DMS79 treated with DMSO at 0.1 percent for 48 hours (cell line): ENCODE measurements around the gene BARX2.

Source experiments
- DNase-seq: peaks from one replicate; lab custom pipeline; 2025; lab: John Stamatoyannopoulos, UW

Gene BARX2

GRCh38 chr11:129440028-129440713 lies 64.5 kb downstream of the BARX2 start:
- DNase-seq = peak; percentile 93

GRCh38 chr11:129442171-129442570 lies 66.5 kb downstream of the BARX2 start:
- no peak for DNase-seq

- DNase-seq = no peak
Measured at GRCh38 chr11:129443276-129443675, 67.6 kb downstream of the BARX2 start.

DNA sequence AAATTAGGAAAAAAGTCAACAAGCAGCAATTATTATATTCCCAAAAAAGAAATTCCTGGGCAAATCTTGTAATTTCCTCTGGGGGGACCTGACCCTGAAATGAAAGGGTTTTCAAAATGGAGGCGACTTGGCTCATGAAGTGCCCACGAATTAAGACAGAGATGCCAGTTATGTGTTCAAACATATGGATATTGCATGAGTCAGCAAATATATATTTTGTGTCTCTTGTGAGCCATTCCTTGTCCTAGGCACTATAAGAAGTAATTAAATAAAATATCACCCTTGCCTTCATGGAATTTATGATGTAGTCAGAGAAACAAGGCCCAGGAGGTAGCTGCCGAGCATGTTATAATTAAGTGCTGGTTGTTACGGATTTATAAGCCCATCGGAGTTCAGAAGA lies 68.6 kb downstream of the BARX2 start:
- no peak for DNase-seq

DNA sequence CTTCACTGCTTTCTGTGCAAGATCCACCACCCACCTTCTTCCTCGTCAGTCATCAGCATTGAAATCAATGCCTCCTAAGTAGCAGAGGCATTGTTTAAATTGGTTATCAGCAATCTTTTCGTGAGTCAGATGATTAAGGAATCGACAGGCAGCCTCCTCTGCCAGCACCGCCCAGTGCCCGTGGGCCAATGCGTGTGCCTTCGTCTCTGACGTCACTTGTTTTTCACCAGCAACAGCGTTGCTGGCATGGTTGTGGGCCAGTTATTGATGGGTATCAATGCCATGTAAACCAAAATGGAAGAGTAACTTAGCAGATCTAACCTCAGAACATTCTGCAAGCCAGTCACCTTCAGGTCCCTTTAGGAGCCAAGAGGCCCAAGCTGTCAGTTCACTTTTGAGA lies 69.6 kb downstream of the BARX2 start:
- no peak for DNase-seq

DNA sequence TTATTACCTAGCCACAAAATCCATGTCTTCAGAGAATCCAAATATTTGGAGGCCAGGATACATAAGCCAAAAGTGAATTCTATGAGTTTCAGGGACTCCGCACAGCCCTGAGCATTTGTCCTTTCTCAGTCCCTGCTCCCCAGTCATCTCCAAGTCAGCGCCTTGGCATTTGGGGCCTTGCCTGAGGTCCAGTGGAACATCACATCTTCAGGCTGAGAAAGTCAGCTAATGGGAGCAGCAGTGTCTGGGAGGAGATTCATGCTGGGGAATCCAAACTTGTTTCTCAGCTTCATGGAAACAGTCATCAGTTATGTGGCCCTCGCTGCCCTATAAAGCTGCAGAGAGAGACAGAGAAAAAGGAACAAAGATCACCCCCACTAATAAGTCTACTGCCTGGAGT lies 70.9 kb downstream of the BARX2 start:
- no peak for DNase-seq

- DNase-seq = no peak
Measured at GRCh38 chr11:129447654-129448239, 72.1 kb downstream of the BARX2 start.

GRCh38 chr11:129451524-129451923 lies 75.9 kb downstream of the BARX2 start:
- no peak for DNase-seq

GRCh38 chr11:129453293-129453721 lies 77.7 kb downstream of the BARX2 start:
- no peak for DNase-seq

DNA sequence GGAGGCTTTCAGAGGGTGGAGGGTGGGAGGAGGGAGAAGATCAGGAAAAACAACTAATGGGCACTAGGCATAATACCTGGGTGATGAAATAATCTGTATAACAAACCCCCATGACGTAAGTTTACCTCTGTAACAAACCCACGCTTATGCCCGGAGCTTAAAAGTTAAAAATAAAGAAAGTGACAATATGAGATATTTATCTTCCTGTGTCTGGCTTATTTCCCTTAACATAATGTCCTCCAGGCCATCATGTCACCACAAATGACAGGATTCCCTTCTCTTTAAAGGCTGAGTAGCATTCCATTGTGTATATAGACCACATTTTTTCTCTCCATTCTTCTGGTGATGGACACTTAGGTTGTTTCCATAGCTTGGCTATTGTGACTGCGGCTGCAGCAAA lies 79.5 kb downstream of the BARX2 start:
- no peak for DNase-seq

- no peak for DNase-seq
Measured at GRCh38 chr11:129455756-129456655, 80.4 kb downstream of the BARX2 start.

GRCh38 chr11:129457321-129457720 lies 81.7 kb downstream of the BARX2 start:
- DNase-seq = peak; percentile 77

- no peak for DNase-seq
Measured at GRCh38 chr11:129458278-129458677, 82.6 kb downstream of the BARX2 start.

GRCh38 chr11:129458756-129459535 lies 83.3 kb downstream of the BARX2 start:
- DNase-seq = peak; percentile 99

DNA sequence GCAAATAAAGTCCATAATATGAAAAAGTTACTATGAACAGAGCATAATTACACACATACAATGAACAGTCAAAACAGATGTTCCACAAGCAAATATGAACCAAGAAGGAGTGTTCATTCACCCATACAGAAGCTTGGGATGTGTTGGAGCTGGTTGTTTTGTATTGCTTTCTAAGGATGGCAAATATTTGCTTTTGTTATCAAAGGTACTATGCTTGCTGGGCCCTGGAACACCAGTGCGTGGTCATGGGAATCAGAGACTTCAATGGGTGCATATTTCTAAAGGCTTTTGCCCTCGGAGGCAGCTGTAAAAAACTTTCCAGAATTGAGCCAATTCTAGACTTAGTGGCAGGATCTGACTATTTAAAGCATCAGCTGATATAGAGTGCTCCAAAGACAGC lies 85.1 kb downstream of the BARX2 start:
- peak; percentile 20 for DNase-seq

DNA sequence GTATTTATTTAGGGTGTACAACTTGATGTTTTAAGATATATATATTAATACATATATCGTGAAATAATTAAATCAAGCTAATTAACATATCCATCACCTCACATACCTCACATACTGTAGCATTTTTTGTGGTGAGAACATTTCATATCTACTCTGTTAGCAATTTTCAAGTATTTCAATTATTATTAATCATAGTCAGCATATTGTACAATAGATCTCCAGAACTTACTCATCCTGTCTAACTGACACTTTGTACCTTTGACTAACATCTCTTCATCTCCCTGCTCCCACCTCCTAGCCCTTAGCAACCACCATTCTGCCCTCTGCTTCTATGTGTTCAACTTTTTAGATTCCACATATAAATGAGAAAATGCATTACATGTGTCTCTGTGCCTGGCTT lies 108.4 kb downstream of the BARX2 start:
- DNase-seq = no peak

DNA sequence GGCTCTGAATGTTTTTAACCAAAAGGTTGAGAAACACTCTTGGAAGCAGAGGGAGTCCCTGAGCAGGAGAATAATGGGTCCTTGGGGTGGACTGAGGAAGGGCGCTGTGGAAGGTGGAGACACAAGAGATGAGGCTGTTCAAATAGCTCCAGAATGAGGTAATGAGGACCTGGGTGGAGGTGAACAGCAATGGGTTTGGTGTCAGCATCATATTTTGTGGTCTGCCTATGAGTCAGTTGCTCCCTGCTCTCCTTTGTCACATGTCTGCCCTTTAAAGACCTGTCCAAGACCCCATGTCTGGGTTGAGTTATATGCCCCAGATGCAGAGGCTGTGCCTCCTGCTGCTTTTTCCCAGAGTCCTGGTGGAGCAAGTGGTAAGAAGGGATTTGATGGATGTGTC lies 113.6 kb downstream of the BARX2 start:
- DNase-seq = no peak

DNA sequence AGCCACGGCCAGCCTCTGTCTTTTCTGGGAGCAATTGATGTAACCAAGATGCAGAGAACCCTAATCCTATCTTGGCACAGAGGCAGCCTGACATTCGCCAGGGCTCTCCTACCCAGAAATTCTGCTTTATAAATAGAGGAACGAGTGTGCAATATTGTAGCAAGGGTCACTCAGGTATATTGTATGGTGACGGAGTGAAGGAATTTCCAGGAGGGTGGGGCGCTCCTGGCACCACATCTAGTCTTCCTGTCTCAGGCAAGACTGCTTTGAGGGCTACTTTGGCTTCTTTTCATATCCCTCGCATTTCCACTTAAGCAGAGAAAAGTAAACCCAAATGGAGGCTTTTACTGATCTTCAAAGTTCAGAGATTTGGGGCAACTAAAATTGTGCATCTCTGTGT lies 114.4 kb downstream of the BARX2 start:
- no peak for DNase-seq

GRCh38 chr11:129493746-129494145 lies 118.1 kb downstream of the BARX2 start:
- no peak for DNase-seq
